Naive thymus-derived CD4-positive, alpha-beta T cell (primary cell): ENCODE measurements around the gene PLEKHJ1. TPM values are rescaled to one million over a fixed set of nuclear protein-coding genes. Genes with fewer than 3 reads are reported as not detected.
A peak's percentile ranks its signal among the peaks of the same experiment; 100 is the strongest.

Source experiments
- ATAC-seq: fragments of 150-1000 bp; cut with Tn5 transposase; 2 replicates; pipeline ENCODE4 v1.10.0; 2021; ENCODE audit warnings: mild to moderate bottlenecking, moderate library complexity
- CTCF ChIA-PET: fragments of 350-600 bp; sonication (Branson Sonifier 250); formaldehyde crosslinking; loops from one replicate; lab custom pipeline; 2021; ENCODE audit warnings: antibody characterized with exemption; lab: Charles Lee
- POLR2A ChIA-PET: fragments of 350-600 bp; sonication (Branson Sonifier 250); formaldehyde crosslinking; loops from one replicate; lab custom pipeline; 2021; ENCODE audit warnings: antibody characterized with exemption, inconsistent platforms; lab: Charles Lee
- DNase-seq, 9 donors: peaks; one replicate each; pipeline versions ENCODE4 v3.0.0 to v3.0.0-alpha.2; 2020 to 2022; ENCODE audit warnings: mixed read lengths in 1 of 9
- H3K27ac ChIP-seq: one replicate; pipeline ENCODE4 v1.7.0; 2013; ENCODE audit warnings: mild to moderate bottlenecking, low read depth, low read length, moderate library complexity
- H3K27me3 ChIP-seq, 2 donors: one replicate each; pipeline ENCODE4 v1.7.0; 2013; ENCODE audit warnings: low read length in 2 of 2, mild to moderate bottlenecking in 2 of 2, moderate library complexity in 2 of 2; ENCODE audit not compliant: control insufficient read depth in 2 of 2, insufficient read depth in 2 of 2
- H3K36me3 ChIP-seq, 3 experiments: 1 replicate in 2 of 3; 2 replicates in 1 of 3; pipeline ENCODE4 v1.7.0; 2013; ENCODE audit warnings: low read length in 3 of 3, mild to moderate bottlenecking in 3 of 3, moderate library complexity in 1 of 3; ENCODE audit not compliant: insufficient read depth in 3 of 3, control insufficient read depth in 2 of 3
- H3K4me1 ChIP-seq, 2 donors: one replicate each; pipeline ENCODE4 v1.7.0; 2013; ENCODE audit warnings: low read length in 2 of 2, mild to moderate bottlenecking in 2 of 2, moderate library complexity in 1 of 2; ENCODE audit not compliant: control insufficient read depth in 2 of 2, insufficient read depth in 2 of 2
- H3K4me3 ChIP-seq: 2 replicates; pipeline ENCODE4 v1.7.0; 2013; ENCODE audit warnings: mild to moderate bottlenecking, low read length
- H3K9me3 ChIP-seq, 3 experiments: 1 replicate in 2 of 3; 2 replicates in 1 of 3; pipeline ENCODE4 v1.7.0; 2013; ENCODE audit warnings: low read length in 3 of 3; ENCODE audit not compliant: control insufficient read depth in 2 of 3
- H3K27ac Mint-ChIP-seq, 9 donors: one replicate each; pipeline ENCODE4 v1.8.0; 2020 to 2022; ENCODE audit warnings: mixed read lengths in 9 of 9, mild to moderate bottlenecking in 8 of 9, moderate library complexity in 5 of 9, inconsistent platforms in 2 of 9
- H3K27me3 Mint-ChIP-seq, 5 donors: one replicate each; pipeline ENCODE4 v1.8.0; 2021 to 2022; ENCODE audit warnings: mixed read lengths in 5 of 5, mild to moderate bottlenecking in 1 of 5
- H3K36me3 Mint-ChIP-seq, 5 donors: one replicate each; pipeline ENCODE4 v1.8.0; 2020 to 2022; ENCODE audit warnings: mixed read lengths in 5 of 5, mild to moderate bottlenecking in 3 of 5, inconsistent platforms in 1 of 5
- H3K4me1 Mint-ChIP-seq, 7 donors: one replicate each; pipeline ENCODE4 v1.8.0; 2020 to 2022; ENCODE audit warnings: mixed read lengths in 7 of 7, mild to moderate bottlenecking in 3 of 7, inconsistent platforms in 1 of 7
- H3K4me3 Mint-ChIP-seq, 10 donors: one replicate each; pipeline ENCODE4 v1.8.0; 2020 to 2022; ENCODE audit warnings: mild to moderate bottlenecking in 10 of 10, mixed read lengths in 10 of 10, moderate library complexity in 6 of 10, inconsistent platforms in 2 of 10
- H3K9me3 Mint-ChIP-seq, 11 donors: one replicate each; pipeline ENCODE4 v1.8.0; 2020 to 2022; ENCODE audit warnings: mixed read lengths in 11 of 11, mild to moderate bottlenecking in 4 of 11, inconsistent platforms in 1 of 11, moderate library complexity in 1 of 11
- intact Hi-C, 2 donors: fragments of 100-400 bp; cut with micrococcal nuclease; formaldehyde crosslinking; loops; one replicate each; pipeline ENCODE4 v1.15.1; 2023
- polyA plus RNA-seq, 2 donors: library from polyadenylated mRNA; unstranded; fragments of 300-500 nt; fragmentation: Illumina TruSeq; gene quantifications; one replicate each; pipeline ENCODE4 v1.2.3, GENCODE V29; 2021
- total RNA-seq, 6 experiments: library from RNA in 5 of 6; stranded (reverse) in 5 of 6; gene quantifications; 1 replicate in 5 of 6; 2 replicates in 1 of 6; pipeline ENCODE4 v1.2.3 and lab custom pipeline; 2021 to 2026

The PLEKHJ1 gene
- total and polyA plus RNA-seq, 7 experiments from 2014 or later: 32.9 to 123 (median 51.3) TPM

DNA sequence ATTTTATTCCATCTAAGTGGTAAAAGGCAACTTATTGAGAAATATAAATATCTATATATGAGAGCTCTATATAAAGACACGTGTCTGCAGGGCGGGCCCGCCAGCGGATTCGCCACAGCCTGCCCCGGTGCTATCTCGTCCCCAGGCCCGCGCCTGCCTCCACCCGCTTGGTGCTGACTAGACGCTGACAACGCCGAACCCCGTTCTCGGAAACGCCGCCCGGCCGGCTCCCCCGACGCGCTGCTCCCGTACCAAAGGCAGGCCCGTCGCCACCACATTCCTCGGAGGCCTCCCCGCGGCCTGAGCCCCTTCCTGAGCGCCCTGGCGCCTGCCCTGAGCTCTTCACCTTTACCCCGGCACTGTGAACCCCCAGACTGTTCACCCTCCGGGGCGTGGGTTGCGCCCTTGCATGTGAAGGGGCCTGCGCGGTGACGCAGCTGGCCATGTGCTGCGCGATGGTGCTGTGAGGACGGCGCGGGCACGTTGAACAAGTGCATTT, 6.0 kb downstream of the PLEKHJ1 start:
- Histone ChIP-seq H3K27me3 (no peaks in the 10 kb centered on the region), H3K4me1 (peaks cover 3% of the 10 kb centered on the region in 2 donors), H3K27ac (no peak overlapping the region), H3K4me3 (no peak overlapping the region), H3K9me3 (no peaks in the 10 kb centered on the region), H3K36me3 (peaks cover 0 to 78% (median 0%) of the 10 kb centered on the region in 3 experiments)
- POLR2A ChIA-PET: no interaction called here
- Mint-ChIP-seq H3K4me1 (peaks cover 8 to 16% (median 12%) of the 10 kb centered on the region in 7 donors), H3K36me3 (peaks cover 0 to 7% (median 0%) of the 10 kb centered on the region in 5 donors), H3K4me3 (no peak overlapping the region), H3K9me3 (peaks cover 0 to 2% (median 0%) of the 10 kb centered on the region in 11 donors), H3K27ac (peak overlapping the region in 1 of 9 donors; percentile 62), H3K27me3 (no peaks in the 10 kb centered on the region)
- DNase-seq: no peak
- intact Hi-C loops: no loop called here
- no peak for ATAC-seq
- CTCF ChIA-PET: interaction anchor here (0.8 to 1.3 kb wide), 2 partner anchors 14 to 32 kb away, joined by 3 read pairs; no protein-coding TSS in a partner anchor

GRCh38 chr19:2229103-2230032, 6.8 kb downstream of the PLEKHJ1 start:
- H3K27ac ChIP-seq: no peak overlapping the region
- Mint-ChIP-seq H3K36me3 (peaks cover 0 to 13% (median 3%) of the 10 kb centered on the region in 5 donors), H3K4me3 (no peak overlapping the region), H3K9me3 (peaks cover 0 to 2% (median 0%) of the 10 kb centered on the region in 11 donors), H3K27me3 (no peaks in the 10 kb centered on the region), H3K4me1 (peaks cover 4 to 9% (median 5%) of the 10 kb centered on the region in 7 donors), H3K27ac (no peak overlapping the region)
- H3K4me1 ChIP-seq: no peaks in the 10 kb centered on the region
- H3K9me3 ChIP-seq: no peaks in the 10 kb centered on the region
- intact Hi-C loops: no loop called here
- peaks cover 0 to 85% (median 3%) of the 10 kb centered on the region in 3 experiments for H3K36me3 ChIP-seq
- POLR2A ChIA-PET: no interaction called here
- H3K4me3 ChIP-seq: no peak overlapping the region
- DNase-seq: no peak
- no peak for ATAC-seq
- H3K27me3 ChIP-seq: no peaks in the 10 kb centered on the region
- CTCF ChIA-PET: interaction anchor here (0.5 to 0.8 kb wide), 3 partner anchors 9 to 34 kb away, joined by 3 to 4 read pairs (median 4); no protein-coding TSS in a partner anchor

DNA sequence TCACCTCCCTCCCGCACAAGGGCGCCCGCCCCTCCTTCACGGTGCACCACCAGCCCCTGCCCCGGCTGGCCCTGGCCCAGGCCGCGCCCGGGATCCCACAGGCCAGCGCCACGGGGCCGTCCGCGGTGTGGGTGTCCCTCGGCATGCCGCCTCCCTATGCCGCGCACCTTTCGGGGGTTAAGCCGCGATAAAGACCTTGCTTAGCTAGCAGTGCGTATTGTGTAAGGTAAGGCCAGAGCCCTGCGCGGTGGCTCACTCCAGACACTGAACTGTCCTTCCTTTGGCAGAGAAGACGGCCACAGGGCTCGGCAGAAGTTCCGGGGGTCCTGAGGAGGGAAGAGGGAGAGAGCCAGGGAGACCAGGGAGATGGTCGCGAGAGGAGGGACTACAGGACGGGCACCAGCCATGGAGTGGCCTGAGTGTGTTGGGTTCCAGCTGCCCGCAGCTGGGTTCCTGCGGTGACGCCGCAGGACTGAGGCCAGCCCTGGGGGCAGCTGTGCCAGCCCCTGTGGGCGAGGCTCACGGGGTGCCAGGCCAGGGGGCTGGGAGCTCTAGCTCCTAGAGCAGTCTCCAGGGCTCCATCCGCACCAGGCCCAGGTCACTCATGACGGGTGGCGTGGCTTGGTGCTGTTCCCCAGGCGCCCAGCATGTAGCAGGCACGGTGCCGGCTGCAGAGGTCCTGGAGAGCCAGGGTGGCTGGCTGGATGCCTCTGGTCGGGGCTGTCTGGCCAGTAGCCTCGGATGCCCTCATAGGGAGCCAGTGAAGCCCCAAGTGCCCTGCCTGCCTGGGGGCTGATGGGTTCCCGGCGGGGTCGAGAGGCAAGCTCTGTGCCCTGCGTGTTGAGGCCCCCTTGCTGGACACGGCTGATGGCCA, 7.7 kb downstream of the PLEKHJ1 start:
- CTCF ChIA-PET: interaction anchor here (0.6 kb wide), 2 partner anchors 10 to 621 kb away, joined by 4 read pairs; no protein-coding TSS in a partner anchor
- Mint-ChIP-seq H3K4me1 (peaks cover 0 to 4% (median 0%) of the 10 kb centered on the region in 7 donors), H3K9me3 (peaks cover 0 to 2% (median 0%) of the 10 kb centered on the region in 11 donors), H3K27ac (no peak overlapping the region), H3K36me3 (peaks cover 0 to 16% (median 3%) of the 10 kb centered on the region in 5 donors), H3K4me3 (no peak overlapping the region), H3K27me3 (no peaks in the 10 kb centered on the region)
- Histone ChIP-seq H3K27ac (no peak overlapping the region), H3K4me1 (peaks cover 0 to 6% of the 10 kb centered on the region in 2 donors), H3K36me3 (peaks cover 0 to 88% (median 3%) of the 10 kb centered on the region in 3 experiments), H3K4me3 (no peak overlapping the region), H3K9me3 (no peaks in the 10 kb centered on the region), H3K27me3 (no peaks in the 10 kb centered on the region)
- DNase-seq (no peak), ATAC-seq (no peak)
- POLR2A ChIA-PET: interaction anchor here (0.8 kb wide), 1 partner anchor 9 kb away, joined by 4 read pairs; no protein-coding TSS in a partner anchor
- intact Hi-C loops: no loop called here

GRCh38 chr19:2227415-2228156, 8.5 kb downstream of the PLEKHJ1 start:
- Mint-ChIP-seq H3K27me3 (no peaks in the 10 kb centered on the region), H3K4me3 (no peak overlapping the region), H3K9me3 (peaks cover 0 to 2% (median 0%) of the 10 kb centered on the region in 11 donors), H3K36me3 (peaks cover 0 to 16% (median 3%) of the 10 kb centered on the region in 5 donors), H3K4me1 (peaks cover 0 to 4% (median 0%) of the 10 kb centered on the region in 7 donors), H3K27ac (no peak overlapping the region)
- ATAC-seq (peak; percentile 33), DNase-seq (no peak)
- intact Hi-C loops: no loop called here
- Histone ChIP-seq H3K4me1 (peaks cover 0 to 6% of the 10 kb centered on the region in 2 donors), H3K36me3 (peaks cover 0 to 85% (median 3%) of the 10 kb centered on the region in 3 experiments), H3K27ac (no peak overlapping the region), H3K9me3 (no peaks in the 10 kb centered on the region), H3K27me3 (no peaks in the 10 kb centered on the region), H3K4me3 (no peak overlapping the region)
- POLR2A ChIA-PET: interaction anchor here (0.8 kb wide), 1 partner anchor 8 kb away, joined by 4 read pairs; no protein-coding TSS in a partner anchor
- CTCF ChIA-PET: interaction anchor here (0.6 kb wide), 1 partner anchor 622 kb away, joined by 4 read pairs; no protein-coding TSS in a partner anchor

GRCh38 chr19:2226840-2227360, 9.2 kb downstream of the PLEKHJ1 start:
- ChIA-PET CTCF (no interaction called here), POLR2A (no interaction called here)
- H3K9me3 ChIP-seq: no peaks in the 10 kb centered on the region
- ATAC-seq: no peak
- Mint-ChIP-seq H3K4me3 (no peak overlapping the region), H3K9me3 (no peaks in the 10 kb centered on the region), H3K36me3 (peaks cover 0 to 16% (median 3%) of the 10 kb centered on the region in 5 donors), H3K27me3 (no peaks in the 10 kb centered on the region), H3K27ac (no peak overlapping the region), H3K4me1 (peaks cover 0 to 4% (median 0%) of the 10 kb centered on the region in 7 donors)
- no peak for DNase-seq
- no peaks in the 10 kb centered on the region for H3K27me3 ChIP-seq
- H3K27ac ChIP-seq: no peak overlapping the region
- peaks cover 0 to 6% of the 10 kb centered on the region in 2 donors for H3K4me1 ChIP-seq
- peaks cover 0 to 86% (median 3%) of the 10 kb centered on the region in 3 experiments for H3K36me3 ChIP-seq
- H3K4me3 ChIP-seq: no peak overlapping the region
- intact Hi-C loops: no loop called here
